Type B pancreatic cell (in vitro differentiated cells): Measurements from ENCODE around the gene IFNB1. TPM values are rescaled to one million over a fixed set of nuclear protein-coding genes. Genes with fewer than 3 reads are reported as not detected.

Experiments
- DNase-seq: peaks from one replicate; pipeline ENCODE4 v3.0.0; 2021; ENCODE audit warnings: mixed read lengths; ENCODE audit not compliant: unreplicated experiment; ENCODE audit errors: extremely low spot score
- H3K27ac Mint-ChIP-seq: 2 replicates; pipeline ENCODE4 v1.8.0; 2021; ENCODE audit warnings: mild to moderate bottlenecking, mixed read lengths
- H3K27me3 Mint-ChIP-seq: 2 replicates; pipeline ENCODE4 v1.8.0; 2021; ENCODE audit warnings: mixed read lengths
- H3K36me3 Mint-ChIP-seq: 2 replicates; pipeline ENCODE4 v1.8.0; 2021; ENCODE audit warnings: mixed read lengths
- H3K4me1 Mint-ChIP-seq: one replicate; pipeline ENCODE4 v1.8.0; 2021; ENCODE audit warnings: mixed read lengths; ENCODE audit not compliant: unreplicated experiment
- H3K4me3 Mint-ChIP-seq: 2 replicates; pipeline ENCODE4 v1.8.0; 2021; ENCODE audit warnings: mild to moderate bottlenecking, mixed read lengths
- H3K9me3 Mint-ChIP-seq: 2 replicates; pipeline ENCODE4 v1.8.0; 2021; ENCODE audit warnings: mixed read lengths
- total RNA-seq: library from RNA; stranded (reverse); gene quantifications from 2 replicates; pipeline ENCODE4 v1.2.1, GENCODE V29; 2021; ENCODE audit warnings: low replicate concordance
- TF ChIP-seq, protein P1 (sequence below): fragments of 200-600 bp; sonication (generic); conservative IDR thresholded peaks from 2 replicates; pipeline ENCODE4 v1.5.0; 2021; ENCODE audit warnings: antibody characterized with exemption, mild to moderate bottlenecking

Gene IFNB1
- total RNA-seq, 1 donor from 2014 or later, result not detected

DNA sequence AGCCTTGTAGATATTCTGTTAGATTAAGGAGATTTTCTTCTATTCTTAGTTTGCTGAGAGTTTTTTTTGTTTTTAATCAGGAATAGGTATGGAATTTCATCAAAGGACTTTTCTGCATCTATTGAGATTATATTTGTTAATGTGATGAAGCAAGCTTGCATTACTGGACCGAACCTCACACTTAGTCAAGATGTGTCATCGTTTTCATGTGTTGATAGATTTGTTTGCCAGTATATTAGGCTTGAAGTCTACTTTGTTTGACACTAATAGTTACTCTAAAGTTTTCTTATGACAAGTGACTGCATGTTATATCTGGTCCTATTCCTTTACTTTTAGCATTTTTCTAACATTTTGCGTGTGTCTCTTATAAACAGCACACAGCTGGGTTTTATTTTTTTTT is 33.9 kb downstream of the IFNB1 start:
- Mint-ChIP-seq H3K27me3 (no peaks in the 10 kb centered on the region), H3K4me3 (no peak overlapping the region), H3K9me3 (no peaks in the 10 kb centered on the region), H3K36me3 (no peaks in the 10 kb centered on the region), H3K27ac (no peak overlapping the region), H3K4me1 (no peaks in the 10 kb centered on the region)
- no peak for DNase-seq
- TF ChIP-seq, protein P1, sequence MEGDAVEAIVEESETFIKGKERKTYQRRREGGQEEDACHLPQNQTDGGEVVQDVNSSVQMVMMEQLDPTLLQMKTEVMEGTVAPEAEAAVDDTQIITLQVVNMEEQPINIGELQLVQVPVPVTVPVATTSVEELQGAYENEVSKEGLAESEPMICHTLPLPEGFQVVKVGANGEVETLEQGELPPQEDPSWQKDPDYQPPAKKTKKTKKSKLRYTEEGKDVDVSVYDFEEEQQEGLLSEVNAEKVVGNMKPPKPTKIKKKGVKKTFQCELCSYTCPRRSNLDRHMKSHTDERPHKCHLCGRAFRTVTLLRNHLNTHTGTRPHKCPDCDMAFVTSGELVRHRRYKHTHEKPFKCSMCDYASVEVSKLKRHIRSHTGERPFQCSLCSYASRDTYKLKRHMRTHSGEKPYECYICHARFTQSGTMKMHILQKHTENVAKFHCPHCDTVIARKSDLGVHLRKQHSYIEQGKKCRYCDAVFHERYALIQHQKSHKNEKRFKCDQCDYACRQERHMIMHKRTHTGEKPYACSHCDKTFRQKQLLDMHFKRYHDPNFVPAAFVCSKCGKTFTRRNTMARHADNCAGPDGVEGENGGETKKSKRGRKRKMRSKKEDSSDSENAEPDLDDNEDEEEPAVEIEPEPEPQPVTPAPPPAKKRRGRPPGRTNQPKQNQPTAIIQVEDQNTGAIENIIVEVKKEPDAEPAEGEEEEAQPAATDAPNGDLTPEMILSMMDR, result no peak

DNA sequence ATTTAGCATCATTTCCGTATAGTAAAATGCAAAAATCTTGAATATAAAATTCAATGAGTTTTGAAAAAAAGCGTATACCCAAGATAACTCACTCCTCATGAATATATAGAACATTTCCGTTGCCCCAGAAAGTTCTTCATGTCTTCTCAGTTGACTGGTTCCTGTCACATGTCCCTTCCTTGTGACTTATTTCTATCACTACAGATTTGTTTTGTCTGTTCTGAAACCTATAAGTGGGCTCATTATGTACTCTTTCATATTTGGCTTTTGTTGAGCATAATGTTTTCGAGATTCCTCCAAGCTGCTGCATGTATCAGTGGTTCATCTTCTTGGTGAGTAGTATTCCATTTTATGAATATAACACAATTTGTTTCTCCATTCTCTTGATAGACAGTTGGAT is 35.3 kb downstream of the IFNB1 start:
- Mint-ChIP-seq H3K27me3 (no peaks in the 10 kb centered on the region), H3K9me3 (no peaks in the 10 kb centered on the region), H3K27ac (no peak overlapping the region), H3K36me3 (no peaks in the 10 kb centered on the region), H3K4me1 (no peaks in the 10 kb centered on the region), H3K4me3 (no peak overlapping the region)
- DNase-seq, result no peak
- TF ChIP-seq, protein P1, result no peak

DNA sequence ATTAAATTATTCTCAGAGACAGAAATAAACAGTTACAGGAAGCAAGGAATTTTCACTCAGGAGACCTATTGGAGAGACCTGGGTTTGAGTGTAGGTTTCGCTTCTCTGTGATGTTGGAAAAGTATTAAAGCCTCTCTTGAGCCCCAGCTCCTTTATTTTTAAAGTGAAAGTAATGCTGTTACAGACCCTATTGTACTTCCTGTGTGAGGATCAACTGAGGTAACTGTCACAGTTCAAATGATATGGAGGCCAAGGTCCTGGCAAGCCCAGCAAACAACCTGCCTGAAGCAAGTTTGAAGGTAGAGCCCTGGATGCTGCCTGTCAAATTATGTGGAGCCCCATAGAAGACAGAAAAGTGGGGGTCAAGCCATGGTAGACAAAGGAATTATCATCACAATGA is 38.4 kb downstream of the IFNB1 start:
- no peaks in the 10 kb centered on the region for H3K4me1 Mint-ChIP-seq
- no peak overlapping the region for H3K27ac Mint-ChIP-seq
- TF ChIP-seq, protein P1, result no peak
- H3K4me3 Mint-ChIP-seq, result no peak overlapping the region
- no peak for DNase-seq
- peaks cover 4% of the 10 kb centered on the region for H3K27me3 Mint-ChIP-seq
- H3K36me3 Mint-ChIP-seq, result no peaks in the 10 kb centered on the region
- no peaks in the 10 kb centered on the region for H3K9me3 Mint-ChIP-seq

DNA sequence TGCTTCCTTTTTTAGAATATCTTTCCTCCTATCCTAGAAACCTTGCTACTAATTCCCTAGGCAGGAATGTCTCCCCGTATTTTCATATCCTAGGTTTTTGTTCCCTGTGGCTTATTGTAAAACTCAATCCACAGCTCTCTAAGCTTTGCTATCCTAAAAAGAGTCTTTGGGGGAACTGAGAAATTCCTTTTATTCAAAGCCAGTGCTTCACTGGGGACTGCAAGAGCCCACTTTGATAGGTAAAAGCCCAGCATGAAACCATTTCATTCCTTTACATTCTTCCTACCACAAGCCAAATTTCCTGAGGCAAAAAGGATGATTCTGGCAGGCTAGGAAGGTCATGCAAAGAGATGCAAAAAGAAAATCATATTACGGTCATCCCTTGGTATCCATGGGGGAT is 40.5 kb downstream of the IFNB1 start:
- H3K4me3 Mint-ChIP-seq, result no peak overlapping the region
- H3K27me3 Mint-ChIP-seq, result peaks cover 4% of the 10 kb centered on the region
- TF ChIP-seq, protein P1, result no peak
- no peak for DNase-seq
- no peak overlapping the region for H3K27ac Mint-ChIP-seq
- H3K36me3 Mint-ChIP-seq, result peaks cover 6% of the 10 kb centered on the region
- no peaks in the 10 kb centered on the region for H3K9me3 Mint-ChIP-seq
- peaks cover 6% of the 10 kb centered on the region for H3K4me1 Mint-ChIP-seq

DNA sequence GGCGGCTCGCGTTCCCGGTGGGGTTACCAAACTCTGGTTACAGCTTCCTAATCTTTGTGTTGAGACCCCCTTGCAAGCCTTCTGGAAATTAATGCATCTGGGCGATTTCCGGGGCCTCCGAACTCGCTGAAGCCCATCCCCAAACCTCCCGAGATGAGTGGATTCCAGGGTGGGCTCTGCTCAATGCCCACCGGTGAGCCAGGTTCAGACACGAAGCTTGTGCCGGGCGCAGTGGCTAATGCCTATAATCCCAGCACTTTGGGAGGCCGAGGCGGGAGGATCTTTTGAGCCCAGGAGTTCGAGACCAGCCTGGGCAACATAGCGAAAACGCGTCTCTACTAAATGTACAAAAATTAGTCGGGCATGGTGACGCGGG is 45.9 kb downstream of the IFNB1 start:
- H3K27ac Mint-ChIP-seq, result no peak overlapping the region
- TF ChIP-seq, protein P1, result no peak
- no peak for DNase-seq
- no peaks in the 10 kb centered on the region for H3K9me3 Mint-ChIP-seq
- peaks cover 6% of the 10 kb centered on the region for H3K4me1 Mint-ChIP-seq
- peaks cover 4% of the 10 kb centered on the region for H3K27me3 Mint-ChIP-seq
- peaks cover 6% of the 10 kb centered on the region for H3K36me3 Mint-ChIP-seq
- peak overlapping the region; percentile 44 for H3K4me3 Mint-ChIP-seq
